ENCODE measurements around the gene PSMF1.
A peak's percentile ranks its signal among the peaks of the same experiment; 100 is the strongest.

Gene PSMF1

GRCh38 chr20:1190847-1191246 is 72.4 kb downstream of the PSMF1 start:
- DNase-seq (ENCODE audit: low read depth in 2 of 2), result no peak

- DNase-seq (ENCODE audit: low read depth in 2 of 2), result no peak
Observed at GRCh38 chr20:1191299-1191698, 72.9 kb downstream of the PSMF1 start.

GRCh38 chr20:1195226-1195625 is 76.8 kb downstream of the PSMF1 start:
- DNase-seq (ENCODE audit: low read depth in 2 of 2), result no peak

- no peak for DNase-seq (ENCODE audit: low read depth in 2 of 2)
Observed at GRCh38 chr20:1196634-1197033, 78.2 kb downstream of the PSMF1 start.

GRCh38 chr20:1197801-1198200 is 79.4 kb downstream of the PSMF1 start:
- no peak for DNase-seq (ENCODE audit: low read depth in 2 of 2)

- no peak for DNase-seq (ENCODE audit: low read depth in 2 of 2)
Observed at GRCh38 chr20:1198751-1199150, 80.3 kb downstream of the PSMF1 start.

GRCh38 chr20:1199212-1199873 is 80.9 kb downstream of the PSMF1 start:
- no peak for DNase-seq (ENCODE audit: low read depth in 2 of 2)

GRCh38 chr20:1199964-1200363 is 81.6 kb downstream of the PSMF1 start:
- DNase-seq (ENCODE audit: low read depth in 2 of 2), result no peak

- DNase-seq (ENCODE audit: low read depth in 2 of 2), result no peak
Observed at GRCh38 chr20:1202762-1203504, 84.5 kb downstream of the PSMF1 start, which contains the start of gene C20orf202. Gene C20orf202, plus strand, starts transcription at chr20:1203454. Its CDS starts 132 bp downstream, at chr20:1203586.

GRCh38 chr20:1203630-1204029 is 85.2 kb downstream of the PSMF1 start:
- DNase-seq (ENCODE audit: low read depth in 2 of 2), result no peak

- DNase-seq (ENCODE audit: low read depth in 2 of 2), result no peak
Observed at GRCh38 chr20:1204113-1204512, 85.7 kb downstream of the PSMF1 start.

- DNase-seq (ENCODE audit: low read depth in 2 of 2), result no peak
Observed at GRCh38 chr20:1204576-1204975, 86.2 kb downstream of the PSMF1 start.

- no peak for DNase-seq (ENCODE audit: low read depth in 2 of 2)
Observed at GRCh38 chr20:1205802-1206201, 87.4 kb downstream of the PSMF1 start.

- DNase-seq (ENCODE audit: low read depth in 2 of 2), result no peak
Observed at GRCh38 chr20:1206366-1207148, 88.2 kb downstream of the PSMF1 start.

- DNase-seq (ENCODE audit: low read depth in 2 of 2), result no peak
Observed at GRCh38 chr20:1207293-1207878, 89.0 kb downstream of the PSMF1 start.

- DNase-seq (ENCODE audit: low read depth in 2 of 2), result no peak
Observed at GRCh38 chr20:1209447-1210387, 91.3 kb downstream of the PSMF1 start.

GRCh38 chr20:1210501-1210900 is 92.1 kb downstream of the PSMF1 start:
- no peak for DNase-seq (ENCODE audit: low read depth in 2 of 2)

GRCh38 chr20:1212023-1212422 is 93.6 kb downstream of the PSMF1 start:
- no peak for DNase-seq (ENCODE audit: low read depth in 2 of 2)

GRCh38 chr20:1212607-1213396 is 94.4 kb downstream of the PSMF1 start:
- peak; percentile 58 to 64 for DNase-seq (ENCODE audit: low read depth in 2 of 2)

GRCh38 chr20:1214838-1215261 is 96.4 kb downstream of the PSMF1 start:
- DNase-seq (ENCODE audit: low read depth in 2 of 2), result no peak
